ENCODE results near the gene NKD1.

GRCh38 chr16:50499254-50499653, 48.9 kb upstream of the NKD1 start:
- TF ChIP-seq CTCF (IDR thresholded peaks at IDR 0.05) (no peak), EZH2 (IDR thresholded peaks at IDR 0.05; ENCODE audit: borderline replicate concordance, insufficient read depth, low read depth, low read length, poor library complexity, severe bottlenecking) (no peak)
